HepG2 (cell line): ENCODE data around the gene RHBDD1. TPM values are rescaled to one million over a fixed set of nuclear protein-coding genes. Genes with fewer than 3 reads are reported as not detected.

Source experiments
- ATAC-seq: fragments of 200-7000 bp; cut with Tn5 transposase; 3 replicates; pipeline ENCODE4 v1.9.1; 2020; ENCODE audit warnings: mild to moderate bottlenecking, moderate library complexity
- BruUV-seq: library from RNA; stranded (reverse); fragments of 400-500 nt; replicated peaks from 2 replicates; lab custom pipeline; 2021; lab: Mats Ljungman, UMichigan
- CTCF ChIA-PET: fragments of 300-600 bp; formaldehyde crosslinking; extraction: SDS; loops from one replicate; lab custom pipeline; 2021; ENCODE audit warnings: low total read pairs, inconsistent platforms, low intra/inter-chr PET ratio; lab: Yijun Ruan, JAX
- POLR2A ChIA-PET: fragments of 350-600 bp; sonication (Branson Sonifier 250); formaldehyde crosslinking; loops from one replicate; lab custom pipeline; 2020; ENCODE audit warnings: antibody characterized with exemption, inconsistent platforms; lab: Yijun Ruan, JAX
- DNase-seq: peaks from one replicate; pipeline ENCODE4 v3.0.0-alpha.2; 2015; ENCODE audit warnings: low spot score
- FAIRE-seq: peaks from 3 replicates; lab custom pipeline; 2011; peaks lifted over from hg19 to GRCh38; lab: Jason Lieb, UNC
- H2AFZ ChIP-seq: one replicate; pipeline ENCODE4 v1.6.1; 2011; ENCODE audit warnings: low read length, inconsistent platforms
- H3K27ac ChIP-seq: fragments of 300-600 bp; 3 replicates; pipeline ENCODE4 v1.8.0; 2011; ENCODE audit warnings: mixed run types, mild to moderate bottlenecking, mixed read lengths, low read length, inconsistent platforms; ENCODE audit not compliant: insufficient read depth; ENCODE audit errors: extremely low read length
- H3K27me3 ChIP-seq, 2 experiments: fragments of 200-600 bp in 1 of 2; 2 replicates in 1 of 2; 3 replicates in 1 of 2; pipeline versions ENCODE4 v1.6.0 to v1.8.0; 2011; ENCODE audit warnings: low read length in 2 of 2, mild to moderate bottlenecking in 2 of 2, moderate library complexity in 2 of 2, inconsistent platforms in 1 of 2; ENCODE audit not compliant: insufficient read depth in 2 of 2, control insufficient read depth in 1 of 2
- H3K36me3 ChIP-seq, 2 experiments: fragments of 200-600 bp in 1 of 2; replicated peaks in 1 of 2; 2 replicates in 1 of 2; 3 replicates in 1 of 2; pipeline versions ENCODE4 v1.5.1 to v1.8.0; 2011; ENCODE audit warnings: low read length in 2 of 2, inconsistent platforms in 1 of 2; ENCODE audit not compliant: insufficient read depth in 2 of 2, control insufficient read depth in 1 of 2
- H3K4me1 ChIP-seq: 2 replicates; pipeline ENCODE4 v1.5.1; 2012; ENCODE audit warnings: low read length, inconsistent platforms; ENCODE audit not compliant: insufficient read depth
- H3K4me2 ChIP-seq: 2 replicates; pipeline ENCODE4 v1.6.0; 2011; ENCODE audit warnings: low read depth, low read length, inconsistent platforms
- H3K4me3 ChIP-seq, 3 experiments: fragments of 200-600 bp in 1 of 3; sonication (generic), shearing (Covaris generic) in 1 of 3; replicated peaks in 1 of 3; 2 replicates each; pipeline ENCODE4 v1.5.1; 2011 to 2016; ENCODE audit warnings: low read length in 3 of 3, inconsistent platforms in 2 of 3, low read depth in 2 of 3, mild to moderate bottlenecking in 2 of 3, control low read depth in 1 of 3, mixed read lengths in 1 of 3; ENCODE audit not compliant: insufficient read depth in 1 of 3
- H3K79me2 ChIP-seq: one replicate; pipeline ENCODE4 v1.6.1; 2011; ENCODE audit warnings: low read length, inconsistent platforms; ENCODE audit not compliant: insufficient read depth
- H3K9ac ChIP-seq: 2 replicates; pipeline ENCODE4 v1.6.0; 2011; ENCODE audit warnings: mild to moderate bottlenecking, low read depth, low read length, inconsistent platforms; ENCODE audit not compliant: insufficient read depth
- H3K9me3 ChIP-seq: 2 replicates; pipeline ENCODE4 v1.5.1; 2012; ENCODE audit warnings: mild to moderate bottlenecking, low read length
- H4K20me1 ChIP-seq: 2 replicates; pipeline ENCODE4 v1.6.0; 2011; ENCODE audit warnings: inconsistent platforms, mild to moderate bottlenecking, low read length, moderate library complexity; ENCODE audit not compliant: insufficient read depth
- HOMEZ ChIP-seq: IDR thresholded peaks from 2 replicates; pipeline ENCODE4 v1.6.1; 2016; ENCODE audit warnings: low read depth
- IRF1 ChIP-seq: sonication (generic); formaldehyde crosslinking; IDR thresholded peaks from 2 replicates; pipeline ENCODE4 v1.4.0; 2020; ENCODE audit warnings: low read depth, mild to moderate bottlenecking, missing genetic modification reagents
- NR2F2 ChIP-seq: IDR thresholded peaks from 2 replicates; pipeline ENCODE4 v1.6.1; 2012; ENCODE audit warnings: low read depth, inconsistent platforms, borderline replicate concordance
- PAX8 ChIP-seq: sonication (generic); formaldehyde crosslinking; IDR thresholded peaks from 2 replicates; pipeline ENCODE4 v1.8.0; 2022; ENCODE audit warnings: mild to moderate bottlenecking, missing genetic modification reagents, borderline replicate concordance
- RARA ChIP-seq: IDR thresholded peaks from 2 replicates; pipeline ENCODE4 v1.6.1; 2016; ENCODE audit warnings: missing genetic modification reagents, missing compliant biosample characterization
- ZBTB2 ChIP-seq: sonication (generic); formaldehyde crosslinking; IDR thresholded peaks from 2 replicates; pipeline ENCODE4 v1.8.0; 2022; ENCODE audit warnings: low read depth, missing genetic modification reagents
- ZNF317 ChIP-seq: sonication (generic); formaldehyde crosslinking; IDR thresholded peaks from 2 replicates; pipeline ENCODE4 v1.5.0; 2020; ENCODE audit warnings: mild to moderate bottlenecking, missing genetic modification reagents
- ZNF607 ChIP-seq: sonication (generic); formaldehyde crosslinking; IDR thresholded peaks from 2 replicates; pipeline ENCODE4 v1.5.1; 2020; ENCODE audit warnings: missing genetic modification reagents, mild to moderate bottlenecking, borderline replicate concordance
- WGBS: methylation state at CpG from one replicate; pipeline ENCODE4 v1.1.6; 2017; ENCODE audit warnings: low lambda C conversion rate; 5-methylcytosine and 5-hydroxymethylcytosine counted together
- in situ Hi-C: cut with HindIII; loops from 2 replicates; pipeline ENCODE4 v1.10.0; 2017; ENCODE audit warnings: low pct_unique_long_range_greater_than_20kb; ENCODE audit not compliant: extremely low pct_ligation_motif_present
- intact Hi-C: fragments of 100-400 bp; cut with micrococcal nuclease; formaldehyde crosslinking; loops from one replicate; pipeline ENCODE4 v1.10.0; 2022; ENCODE audit not compliant: unreplicated experiment
- polyA plus RNA-seq, 8 experiments: library from polyadenylated mRNA; depleted of rRNA in 3 of 8; stranded (reverse) in 7 of 8; unstranded in 1 of 8; fragments of >200 nt; fragmentation: Illumina TruSeq in 4 of 8; extraction: Trizol in 4 of 8; gene quantifications; 2 replicates each; pipeline versions ENCODE4 v1.2.1 to v1.2.3, GENCODE V29; 2011 to 2016; ENCODE audit warnings: low read depth in 4 of 8, missing spikeins in 1 of 8, mixed read lengths in 1 of 8; ENCODE audit not compliant: insufficient read depth in 1 of 8
- total RNA-seq, 5 experiments: library from RNA; depleted of rRNA; stranded (reverse); fragments of >200 nt; fragmentation: Illumina TruSeq; extraction: Trizol; gene quantifications; 2 replicates each; pipeline ENCODE4 v1.2.3, GENCODE V29; 2016; ENCODE audit warnings: low read depth in 1 of 5

RHBDD1 gene
- total and polyA plus RNA-seq, 2 of the 13 experiments (the other 11 are each of a cell fraction or from before 2014, with no cell fraction given), result 8.2 to 9.5 TPM

GRCh38 chr2:226894752-226895151 is 58.9 kb downstream of the RHBDD1 start:
- no peak for FAIRE-seq
- Histone ChIP-seq H3K9ac (no peak overlapping the region), H3K27me3 (no peaks in the 10 kb centered on the region), H3K4me2 (no peak overlapping the region), H4K20me1 (no peaks in the 10 kb centered on the region), H3K4me3 (no peak overlapping the region), H2AFZ (no peak overlapping the region), H3K9me3 (no peaks in the 10 kb centered on the region), H3K27ac (no peak overlapping the region), H3K79me2 (no peaks in the 10 kb centered on the region), H3K36me3 (no peaks in the 10 kb centered on the region), H3K4me1 (no peaks in the 10 kb centered on the region)
- ATAC-seq, result no peak
- no peak for DNase-seq
- BruUV-seq, result no TSS peak
- CTCF ChIA-PET, result no interaction called here
- intact Hi-C loops, result no loop called here
- TF ChIP-seq HOMEZ (CRISPR knock-in tag) (no peak), ZNF317 (CRISPR knock-in tag) (no peak), RARA (CRISPR knock-in tag) (no peak), NR2F2 (no peak), ZNF607 (no peak), IRF1 (no peak), PAX8 (CRISPR knock-in tag) (no peak), ZBTB2 (CRISPR knock-in tag) (no peak)
- in situ Hi-C loops, result no loop called here
- WGBS, result 41% methylated on average over 3 of the region's 3 CpGs
- POLR2A ChIA-PET, result no interaction called here
